PC-9 (cell line): Measurements from ENCODE around the gene POU3F2.

ENCODE experiments used
- CTCF ChIP-seq: fragments of 200-600 bp; sonication (generic); conservative IDR thresholded peaks from 2 replicates; pipeline ENCODE4 v1.6.1; 2017; ENCODE audit warnings: mixed run types, antibody characterized with exemption, mild to moderate bottlenecking, moderate library complexity
- EZH2 ChIP-seq: fragments of 200-600 bp; sonication (generic); IDR thresholded peaks from 2 replicates; pipeline ENCODE4 v1.8.0; 2017; ENCODE audit warnings: antibody characterized with exemption, low read depth

- TF ChIP-seq CTCF (peak; percentile 34; the same call in 1 of the 2 replicates), EZH2 (no peak)
Observed at GRCh38 chr6:98839781-98840361, 5.5 kb downstream of the POU3F2 start.
